Activated T-cell treated with anti-CD3 and anti-CD28 coated beads, Interleukin-2, amount 50 U/mL, for 72 hours (primary cell): ENCODE measurements around the gene NELL2. TPM values are rescaled to one million over a fixed set of nuclear protein-coding genes. Genes with fewer than 3 reads are reported as not detected.
"Not testable (repeated sequence)": the region's sequence is repeated elsewhere in the genome, so short reads cannot be mapped to it uniquely, and the experiment has no call there.

Experiments used
- ATAC-seq, 2 donors: fragments of 150-1000 bp; cut with Tn5 transposase; replicated peaks in 1 of 2; 2 replicates each; pipeline ENCODE4 v1.10.0; 2021; ENCODE audit warnings: moderate library complexity in 2 of 2, mild to moderate bottlenecking in 1 of 2
- DNase-seq, 2 donors: peaks; one replicate each; pipeline ENCODE4 v3.0.0; 2021 to 2022; ENCODE audit warnings: mixed read lengths in 1 of 2
- H3K27ac Mint-ChIP-seq: one replicate; pipeline ENCODE4 v1.8.0; 2022; ENCODE audit warnings: mild to moderate bottlenecking, moderate library complexity, mixed read lengths
- H3K27me3 Mint-ChIP-seq: one replicate; pipeline ENCODE4 v1.8.0; 2022; ENCODE audit warnings: low read depth, mixed read lengths
- H3K36me3 Mint-ChIP-seq, 2 donors: one replicate each; pipeline ENCODE4 v1.8.0; 2022; ENCODE audit warnings: mixed read lengths in 2 of 2, mild to moderate bottlenecking in 1 of 2; ENCODE audit not compliant: insufficient read depth in 2 of 2
- H3K4me1 Mint-ChIP-seq: one replicate; pipeline ENCODE4 v1.8.0; 2022; ENCODE audit warnings: low read depth, mixed read lengths
- H3K4me3 Mint-ChIP-seq, 2 donors: one replicate each; pipeline ENCODE4 v1.8.0; 2022; ENCODE audit warnings: mild to moderate bottlenecking in 2 of 2, mixed read lengths in 2 of 2, moderate library complexity in 2 of 2
- H3K9me3 Mint-ChIP-seq, 2 donors: one replicate each; pipeline ENCODE4 v1.8.0; 2022; ENCODE audit warnings: mixed read lengths in 2 of 2
- total RNA-seq, 2 donors: library from RNA; stranded (reverse); gene quantifications; one replicate each; pipeline ENCODE4 v1.2.3, GENCODE V29; 2022

Gene NELL2
- total RNA-seq, 2 donors from 2014 or later, result 36.3 to 66.0 TPM

DNA sequence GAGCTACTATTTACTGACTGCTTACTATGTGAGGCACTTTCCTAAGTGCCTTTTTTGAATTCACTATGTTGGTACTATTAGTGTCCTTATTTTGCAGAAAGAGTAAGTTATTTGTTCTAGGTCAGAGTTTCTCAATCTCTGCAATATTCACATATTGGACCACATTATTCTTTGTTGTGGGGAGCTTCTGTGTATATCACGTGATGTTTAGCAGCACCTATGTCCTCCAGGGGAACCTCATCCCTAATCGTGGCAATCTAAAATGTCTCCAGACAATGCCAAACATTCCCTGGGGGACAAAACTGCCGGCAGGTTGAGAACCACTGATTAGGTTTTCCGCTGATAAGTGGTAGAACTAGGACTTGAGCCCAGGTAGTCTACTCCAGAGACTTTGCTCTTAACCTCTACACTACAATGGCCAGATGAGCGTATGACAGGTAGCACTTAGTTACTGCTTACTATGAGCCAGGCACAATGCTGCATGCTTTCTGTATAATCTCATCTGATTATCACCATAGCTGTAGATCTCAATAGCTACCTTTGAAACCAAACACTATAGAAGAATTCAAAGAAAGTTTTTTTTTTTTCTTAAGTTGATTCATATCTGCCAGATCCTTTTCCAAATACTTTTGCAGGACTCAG is 38.9 kb downstream of the NELL2 start:
- Mint-ChIP-seq H3K27ac (no peak overlapping the region), H3K36me3 (peaks cover 0 to 2% of the 10 kb centered on the region in 2 donors), H3K9me3 (no peaks in the 10 kb centered on the region), H3K4me1 (peaks cover 93% of the 10 kb centered on the region), H3K27me3 (no peaks in the 10 kb centered on the region), H3K4me3 (peak overlapping the region; percentile 47 to 67)
- ATAC-seq (peak; percentile 32 to 36), DNase-seq (no peak)

DNA sequence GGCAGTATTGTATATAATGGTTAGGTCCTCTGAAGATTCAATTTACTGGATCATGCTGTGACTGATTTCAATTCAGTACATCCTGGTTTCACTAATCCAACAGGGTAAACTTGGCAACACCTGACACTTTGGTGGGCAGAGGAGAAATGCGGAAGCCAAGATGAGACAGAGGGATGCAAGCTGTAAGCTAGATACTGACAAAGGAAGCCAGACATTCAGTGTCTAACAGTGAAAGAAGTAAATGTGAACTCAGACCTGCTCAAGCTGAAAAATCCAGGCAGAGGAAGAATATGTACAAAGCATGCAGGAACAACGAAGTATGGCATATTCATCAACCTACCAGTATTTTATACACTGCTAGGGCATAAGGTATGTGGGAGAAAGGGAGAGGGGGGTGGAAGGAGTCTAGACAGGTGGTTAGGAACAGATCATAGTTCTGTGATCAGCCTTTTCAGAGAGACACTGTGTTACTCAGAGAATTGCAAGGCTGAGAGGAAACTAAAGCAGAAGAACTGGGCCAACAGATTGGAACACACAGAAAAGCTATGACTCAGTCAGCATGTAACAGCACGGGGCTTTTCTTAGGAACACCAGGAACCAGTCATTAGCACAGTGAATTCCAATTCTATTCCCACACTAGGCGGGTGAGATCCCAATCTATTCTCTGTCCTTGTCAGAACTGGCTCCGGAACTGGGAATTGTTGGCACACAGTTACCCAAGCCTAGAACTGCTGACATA is 40.3 kb downstream of the NELL2 start:
- no peaks in the 10 kb centered on the region for H3K36me3 Mint-ChIP-seq
- H3K9me3 Mint-ChIP-seq, result peaks cover 0 to under 1% of the 10 kb centered on the region in 2 donors

DNA sequence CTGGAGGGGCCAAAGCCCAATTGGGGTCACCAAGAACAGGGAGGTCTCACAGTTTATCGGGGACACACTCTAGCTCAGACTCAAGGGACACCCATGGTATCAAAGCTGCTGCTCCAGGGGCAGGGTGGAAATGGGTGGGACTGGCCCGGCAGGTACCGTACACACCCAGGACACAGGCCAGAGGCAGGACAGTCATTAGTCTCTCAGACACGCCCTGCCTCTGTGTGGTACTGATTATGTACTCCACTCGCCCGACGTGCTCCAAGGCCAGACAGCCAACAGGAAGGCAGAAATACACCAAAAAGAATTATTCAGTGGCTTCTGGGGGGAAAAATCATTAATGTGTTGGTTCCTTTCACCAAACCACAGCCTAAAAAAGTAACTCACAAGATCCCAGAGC is 41.1 kb downstream of the NELL2 start:
- ATAC-seq, H3K9me3 Mint-ChIP-seq, H3K36me3 Mint-ChIP-seq, DNase-seq, H3K27me3 Mint-ChIP-seq: not testable (repeated sequence)
- H3K27ac Mint-ChIP-seq, result peak overlapping the region; percentile 91
- H3K4me1 Mint-ChIP-seq, result peaks cover 93% of the 10 kb centered on the region
- H3K4me3 Mint-ChIP-seq, result peak overlapping the region; percentile 47 to 67

More for the DNA sequence above, 40.3 kb downstream of the NELL2 start:
- DNase-seq (peak in 1 of 2 donors; percentile 12), ATAC-seq (peak; percentile 80 to 83)
- H3K27me3 Mint-ChIP-seq, result no peaks in the 10 kb centered on the region
- H3K27ac Mint-ChIP-seq, result peak overlapping the region; percentile 91
- H3K4me3 Mint-ChIP-seq, result peak overlapping the region; percentile 47 to 67
- peaks cover 93% of the 10 kb centered on the region for H3K4me1 Mint-ChIP-seq

DNA sequence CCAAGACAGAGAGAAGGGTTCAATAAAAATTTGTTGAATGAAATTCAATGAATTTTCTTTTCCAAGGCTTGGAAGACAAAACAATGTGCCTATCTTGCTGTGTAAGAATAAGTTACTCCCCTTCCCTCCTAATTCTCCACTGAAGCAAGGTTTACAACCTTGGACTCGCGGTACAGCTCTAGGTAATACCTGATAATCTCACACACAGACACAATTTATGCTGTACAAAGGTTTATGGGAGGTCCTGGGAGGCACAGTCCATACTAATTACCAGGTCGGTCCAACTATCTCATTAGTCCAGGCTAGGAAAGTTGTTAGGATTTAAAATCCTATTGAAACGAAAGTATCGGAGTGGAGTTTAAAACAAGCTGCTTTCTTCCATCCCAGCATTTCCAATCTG is 42.6 kb downstream of the NELL2 start:
- DNase-seq, result no peak
- Mint-ChIP-seq H3K4me1 (peaks cover 87% of the 10 kb centered on the region), H3K27me3 (no peaks in the 10 kb centered on the region)

DNA sequence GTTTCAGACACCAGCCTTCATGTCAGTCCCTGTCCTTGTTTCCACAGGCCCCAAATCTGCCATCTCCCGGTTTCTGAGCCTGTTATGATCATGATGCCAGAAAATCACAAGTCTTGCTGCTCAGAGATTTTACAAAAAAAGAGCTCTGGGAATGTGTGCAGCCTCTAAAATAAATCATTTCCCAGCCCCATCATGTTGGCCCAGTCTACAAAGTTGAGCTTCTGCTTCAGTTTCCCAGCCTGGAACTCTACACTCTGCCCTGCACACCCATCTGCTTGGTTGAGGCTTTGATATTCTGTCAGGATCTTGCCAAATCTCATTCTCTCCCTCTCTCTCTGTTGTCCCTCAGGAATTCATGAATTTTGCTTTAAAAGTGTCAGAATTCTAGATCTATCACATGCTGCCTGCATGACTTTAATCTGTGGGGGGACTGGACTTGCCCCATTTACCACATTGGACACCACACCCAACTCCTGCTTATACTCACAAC is 45.5 kb downstream of the NELL2 start:
- ATAC-seq (no peak), DNase-seq (no peak)
- H3K4me3 Mint-ChIP-seq, result peak overlapping the region; percentile 21 to 42
- peaks cover 0 to 4% of the 10 kb centered on the region in 2 donors for H3K9me3 Mint-ChIP-seq
- peaks cover 0 to 3% of the 10 kb centered on the region in 2 donors for H3K36me3 Mint-ChIP-seq
- no peaks in the 10 kb centered on the region for H3K27me3 Mint-ChIP-seq
- H3K27ac Mint-ChIP-seq, result peak overlapping the region; percentile 47
- peaks cover 76% of the 10 kb centered on the region for H3K4me1 Mint-ChIP-seq

More for the DNA sequence above, 42.6 kb downstream of the NELL2 start:
- no peak for ATAC-seq
- Mint-ChIP-seq H3K27ac (peak overlapping the region; percentile 74), H3K4me3 (peak overlapping the region in 1 of 2 donors; percentile 15), H3K36me3 (no peaks in the 10 kb centered on the region), H3K9me3 (peaks cover 0 to 2% of the 10 kb centered on the region in 2 donors)

DNA sequence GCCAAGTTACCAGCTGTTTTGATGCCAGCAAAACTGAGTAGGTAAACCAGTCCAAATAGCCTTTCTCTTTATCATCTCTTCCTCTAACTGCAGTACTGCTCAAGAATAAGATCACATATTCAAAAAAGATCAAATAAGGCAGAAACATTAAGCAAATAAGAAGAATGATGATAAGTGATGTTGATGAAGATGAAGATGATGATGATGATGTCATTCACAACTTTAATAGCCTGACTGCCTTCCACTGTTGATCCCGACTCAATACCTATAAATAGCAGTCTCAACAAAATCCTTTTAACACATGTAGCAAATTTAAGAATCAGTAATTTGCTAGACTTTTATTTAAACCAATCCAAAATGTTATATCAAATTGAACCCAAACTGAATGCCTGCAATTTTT is 47.1 kb downstream of the NELL2 start:
- Mint-ChIP-seq H3K36me3 (peaks cover 0 to 6% of the 10 kb centered on the region in 2 donors), H3K4me1 (peaks cover 60% of the 10 kb centered on the region), H3K4me3 (peak overlapping the region; percentile 59 to 79), H3K27me3 (no peaks in the 10 kb centered on the region), H3K27ac (peak overlapping the region; percentile 90), H3K9me3 (peaks cover 0 to 4% of the 10 kb centered on the region in 2 donors)
- DNase-seq, result no peak
- ATAC-seq, result no peak

DNA sequence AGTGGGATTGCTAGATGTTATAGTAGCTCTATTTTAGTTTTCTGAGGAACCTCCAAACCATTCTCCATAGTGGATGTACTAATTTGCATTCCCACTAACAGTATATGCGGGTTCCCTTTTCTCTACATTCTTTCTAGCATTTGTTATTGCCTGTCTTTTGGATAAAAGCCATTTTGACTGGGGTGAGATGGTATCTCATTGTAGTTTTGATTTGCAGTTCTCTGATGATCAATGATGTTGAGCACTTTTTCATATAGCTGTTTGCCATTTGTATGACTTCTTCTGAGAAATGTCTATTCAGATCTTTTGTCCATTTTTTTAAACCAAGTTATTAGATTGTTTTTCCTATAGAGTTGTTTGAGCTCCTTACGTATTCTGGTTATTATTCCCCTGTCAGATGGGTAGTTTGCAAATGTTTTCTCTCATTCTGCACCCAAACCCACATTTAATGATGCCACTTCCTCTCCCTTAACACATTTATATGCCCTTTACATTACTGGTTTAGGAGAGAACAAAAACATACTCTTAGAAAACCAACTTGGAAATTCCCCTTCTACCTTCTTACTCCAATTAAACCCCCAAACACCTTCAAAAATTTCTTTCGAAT is 48.2 kb downstream of the NELL2 start:
- DNase-seq (no peak), ATAC-seq (peak; percentile 93)
- H3K9me3 Mint-ChIP-seq, result peaks cover 0 to 4% of the 10 kb centered on the region in 2 donors
- no peaks in the 10 kb centered on the region for H3K27me3 Mint-ChIP-seq
- peaks cover 0 to 6% of the 10 kb centered on the region in 2 donors for H3K36me3 Mint-ChIP-seq
- peak overlapping the region; percentile 61 to 86 for H3K4me3 Mint-ChIP-seq
- H3K4me1 Mint-ChIP-seq, result peaks cover 49% of the 10 kb centered on the region
- peak overlapping the region; percentile 96 for H3K27ac Mint-ChIP-seq

DNA sequence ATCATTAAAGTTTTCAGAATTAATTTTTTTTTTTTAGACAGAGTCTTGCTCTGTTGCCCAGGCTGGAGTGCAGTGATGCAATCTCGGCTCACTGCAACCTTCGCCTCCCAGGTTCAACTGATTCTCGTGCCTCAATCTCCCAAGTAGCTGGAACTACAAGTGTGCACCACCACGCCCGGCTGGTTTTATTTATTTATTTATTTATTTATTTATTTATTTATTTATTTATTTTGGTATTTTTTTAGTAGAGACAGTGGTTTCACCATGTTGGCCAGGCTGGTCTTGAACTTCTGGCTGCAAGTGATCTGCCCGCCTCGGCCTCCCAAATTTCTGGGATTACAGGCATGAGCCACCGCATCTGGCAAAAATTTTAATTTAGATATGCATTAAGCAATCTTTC is 54.4 kb downstream of the NELL2 start:
- H3K27ac Mint-ChIP-seq, ATAC-seq, DNase-seq, H3K9me3 Mint-ChIP-seq, H3K4me3 Mint-ChIP-seq, H3K27me3 Mint-ChIP-seq, H3K36me3 Mint-ChIP-seq: not testable (repeated sequence)
- H3K4me1 Mint-ChIP-seq, result peaks cover 54% of the 10 kb centered on the region

DNA sequence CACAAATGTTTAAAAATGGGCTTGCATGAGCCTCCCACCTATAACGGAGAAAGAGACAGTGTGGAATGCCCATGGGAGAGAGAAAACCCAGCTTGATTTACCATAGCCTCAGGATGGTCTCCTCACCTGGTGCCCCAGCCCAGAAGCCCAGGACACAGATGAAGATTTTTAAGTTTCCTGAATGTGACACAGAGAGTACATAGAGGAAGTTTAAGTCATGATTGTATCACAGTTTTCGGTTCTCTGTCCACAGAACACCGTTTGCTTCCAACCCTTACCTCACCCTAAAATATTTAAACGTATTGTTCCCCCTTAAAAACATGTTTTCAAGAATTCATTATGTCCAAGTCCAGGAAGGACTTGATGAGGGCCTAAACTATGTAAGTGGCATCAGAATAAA is 56.2 kb downstream of the NELL2 start:
- ATAC-seq (peak; percentile 49 to 50), DNase-seq (no peak)
- Mint-ChIP-seq H3K4me1 (peaks cover 61% of the 10 kb centered on the region), H3K4me3 (peak overlapping the region; percentile 47 to 75), H3K27ac (peak overlapping the region; percentile 87), H3K27me3 (no peaks in the 10 kb centered on the region), H3K36me3 (peaks cover 0 to under 1% of the 10 kb centered on the region in 2 donors), H3K9me3 (no peaks in the 10 kb centered on the region)

DNA sequence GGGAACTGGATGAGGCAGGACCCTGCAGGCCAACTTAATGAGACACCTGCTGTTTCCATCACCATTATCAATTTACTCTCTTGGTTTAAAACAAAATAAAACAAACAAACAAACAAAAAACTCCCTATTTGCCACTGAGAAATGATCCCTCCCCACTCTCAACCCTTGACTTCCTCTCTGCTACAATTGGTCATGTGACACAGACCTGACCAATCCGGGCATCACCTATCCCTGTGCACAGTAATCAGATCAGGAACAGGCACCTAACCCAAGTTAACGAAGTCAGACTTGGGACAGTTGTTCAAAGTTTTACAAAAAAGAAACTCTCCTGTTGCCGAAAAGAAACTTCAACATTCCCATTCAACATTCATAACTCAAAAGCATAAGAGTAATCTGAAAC is 58.4 kb downstream of the NELL2 start:
- ATAC-seq (no peak), DNase-seq (no peak)
- Mint-ChIP-seq H3K9me3 (no peaks in the 10 kb centered on the region), H3K27me3 (no peaks in the 10 kb centered on the region), H3K4me3 (peak overlapping the region in 1 of 2 donors; percentile 5), H3K4me1 (peaks cover 62% of the 10 kb centered on the region), H3K27ac (no peak overlapping the region), H3K36me3 (no peaks in the 10 kb centered on the region)

DNA sequence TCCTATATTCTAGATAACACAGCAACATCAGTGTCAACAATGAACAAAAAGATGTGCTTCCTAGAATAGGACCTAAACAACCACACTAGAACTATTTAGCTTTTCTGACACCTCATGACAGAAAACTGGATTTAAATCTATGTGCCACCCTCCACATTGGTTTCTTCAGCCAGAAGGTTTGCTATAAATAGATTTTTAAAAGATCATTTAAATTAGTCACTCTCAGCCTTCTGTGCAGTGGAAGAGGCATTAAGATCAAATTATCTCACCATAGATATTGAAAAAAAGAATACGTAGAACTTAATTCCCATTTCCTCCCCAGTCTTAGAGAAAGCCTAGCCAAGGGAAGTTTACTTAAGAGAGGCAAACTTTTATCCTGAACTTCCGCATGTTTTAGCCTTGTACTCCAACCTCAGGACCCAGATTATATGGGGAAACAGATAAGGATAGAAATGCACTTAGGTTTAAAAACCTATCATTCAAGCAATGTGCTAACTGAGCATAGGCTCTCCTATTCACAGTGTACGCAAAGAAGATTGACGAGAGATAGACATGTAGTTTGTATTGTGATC is 59.6 kb downstream of the NELL2 start:
- peak overlapping the region; percentile 14 for H3K27ac Mint-ChIP-seq
- peaks cover 64% of the 10 kb centered on the region for H3K4me1 Mint-ChIP-seq
- H3K4me3 Mint-ChIP-seq, result peak overlapping the region; percentile 33 to 43

DNA sequence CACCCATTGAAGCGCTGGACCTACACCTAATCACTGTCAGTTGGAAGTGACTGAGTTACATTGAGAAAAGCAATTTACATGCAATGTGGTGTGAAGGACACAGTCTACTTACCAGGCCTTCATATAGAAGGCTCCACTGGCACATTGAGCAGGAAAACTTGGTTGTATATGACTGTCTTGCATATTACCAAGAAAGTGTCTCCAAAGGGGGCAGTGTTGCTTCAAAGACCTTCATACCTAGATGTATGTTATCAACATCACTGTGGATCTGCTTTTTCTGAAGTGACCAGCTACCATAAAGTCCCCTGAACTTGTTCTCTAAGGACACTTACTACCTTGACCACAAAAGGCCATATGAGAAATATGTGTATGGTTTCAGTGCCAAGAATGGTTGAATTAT is 64.1 kb downstream of the NELL2 start:
- Mint-ChIP-seq H3K36me3 (no peaks in the 10 kb centered on the region), H3K9me3 (no peaks in the 10 kb centered on the region), H3K27ac (peak overlapping the region; percentile 92), H3K4me3 (peak overlapping the region in 1 of 2 donors; percentile 76), H3K27me3 (no peaks in the 10 kb centered on the region), H3K4me1 (peaks cover 31% of the 10 kb centered on the region)
- ATAC-seq (peak; percentile 80 to 86), DNase-seq (peak; percentile 43 to 47)

More for the DNA sequence above, 59.6 kb downstream of the NELL2 start:
- no peak for ATAC-seq
- Mint-ChIP-seq H3K27me3 (no peaks in the 10 kb centered on the region), H3K36me3 (no peaks in the 10 kb centered on the region), H3K9me3 (no peaks in the 10 kb centered on the region)
- DNase-seq, result no peak

DNA sequence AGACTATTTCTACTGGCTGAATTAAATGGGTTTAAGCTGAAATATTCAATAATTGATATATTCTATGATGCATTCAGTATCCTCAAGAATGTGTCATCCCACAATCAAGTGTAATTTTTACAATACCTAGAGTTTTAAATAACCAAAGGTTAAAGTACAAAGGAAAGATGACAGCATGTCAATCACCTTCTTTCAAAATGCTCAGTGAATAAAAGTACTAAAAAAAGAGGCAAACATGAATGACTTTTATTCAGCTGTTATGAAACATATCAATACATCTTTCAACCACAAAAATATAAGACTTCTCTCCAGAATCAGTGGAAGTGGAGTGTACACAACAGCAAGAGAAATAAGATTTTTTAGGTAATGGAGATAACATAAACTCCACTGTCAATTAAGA is 72.0 kb downstream of the NELL2 start:
- Mint-ChIP-seq H3K27ac (peak overlapping the region; percentile 55), H3K36me3 (no peaks in the 10 kb centered on the region), H3K9me3 (no peaks in the 10 kb centered on the region), H3K4me3 (peak overlapping the region in 1 of 2 donors; percentile 25), H3K4me1 (no peaks in the 10 kb centered on the region), H3K27me3 (no peaks in the 10 kb centered on the region)
- DNase-seq (no peak), ATAC-seq (no peak)
